Effector CD4-positive, alpha-beta T cell (primary cell): ENCODE measurements around the gene PAX7.

Experiments
- DNase-seq: peaks from one replicate; pipeline ENCODE4 v3.0.0-alpha.2; 2020

Gene PAX7

GRCh38 chr1:18710002-18710401, 79.4 kb downstream of the PAX7 start:
- DNase-seq, result no peak

- no peak for DNase-seq
Measured at GRCh38 chr1:18711003-18711402, 80.4 kb downstream of the PAX7 start.

GRCh38 chr1:18711536-18712251, 81.0 kb downstream of the PAX7 start:
- DNase-seq, result no peak

DNA sequence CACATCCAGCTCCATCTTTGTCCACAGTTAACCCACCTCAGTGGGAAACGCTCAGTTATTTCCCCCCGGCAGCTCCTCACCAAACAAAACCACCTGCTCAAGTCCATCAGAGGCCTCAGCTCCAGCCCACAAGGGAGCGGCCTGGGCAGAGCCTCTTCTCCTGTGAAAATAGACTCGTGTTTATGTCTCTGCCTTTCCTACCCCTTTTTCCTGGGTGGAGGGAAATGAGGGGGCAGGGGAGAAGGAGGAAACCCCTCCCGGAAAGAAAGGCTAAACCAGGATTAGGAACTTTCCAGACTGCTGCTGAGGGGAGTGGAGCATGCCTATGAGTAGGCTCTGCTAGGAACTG, 81.6 kb downstream of the PAX7 start:
- DNase-seq, result no peak

DNA sequence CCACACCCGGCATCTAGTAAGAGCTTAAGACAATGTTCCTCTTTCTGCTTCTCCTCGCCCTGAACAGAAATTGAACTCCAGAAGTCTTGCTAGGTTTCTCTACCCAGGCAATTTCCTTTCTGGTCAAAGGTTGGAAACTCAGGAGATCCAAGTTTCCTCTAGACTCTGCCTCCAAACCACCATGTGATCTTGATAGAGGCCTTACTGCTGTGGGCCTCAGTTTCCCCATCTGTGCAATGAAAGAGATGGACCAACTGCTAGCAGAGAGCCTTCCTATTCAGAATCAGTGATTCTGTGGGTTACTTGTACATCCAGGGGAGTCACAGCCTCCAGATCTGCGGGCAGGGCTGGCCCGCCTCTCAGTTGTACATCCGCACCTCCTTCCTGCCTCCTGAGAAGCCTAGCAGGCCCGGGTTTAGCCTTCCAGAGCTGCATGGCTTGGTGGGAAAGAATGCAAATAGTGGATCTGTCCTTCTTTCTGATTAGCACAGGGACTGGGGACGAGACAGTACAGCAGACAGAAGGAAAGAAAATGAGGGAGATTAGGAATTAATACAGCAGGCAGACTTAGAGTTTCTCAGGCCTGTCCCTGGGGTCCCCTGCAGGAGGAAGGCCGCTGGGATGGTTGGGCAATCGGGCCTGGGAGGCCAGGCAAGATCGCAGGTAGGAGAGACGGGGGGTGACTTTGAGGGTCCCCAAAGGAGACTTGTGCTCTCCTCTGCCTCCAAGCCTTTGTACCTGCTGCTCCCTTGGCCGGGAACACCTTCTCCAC, 83.9 kb downstream of the PAX7 start:
- no peak for DNase-seq

DNA sequence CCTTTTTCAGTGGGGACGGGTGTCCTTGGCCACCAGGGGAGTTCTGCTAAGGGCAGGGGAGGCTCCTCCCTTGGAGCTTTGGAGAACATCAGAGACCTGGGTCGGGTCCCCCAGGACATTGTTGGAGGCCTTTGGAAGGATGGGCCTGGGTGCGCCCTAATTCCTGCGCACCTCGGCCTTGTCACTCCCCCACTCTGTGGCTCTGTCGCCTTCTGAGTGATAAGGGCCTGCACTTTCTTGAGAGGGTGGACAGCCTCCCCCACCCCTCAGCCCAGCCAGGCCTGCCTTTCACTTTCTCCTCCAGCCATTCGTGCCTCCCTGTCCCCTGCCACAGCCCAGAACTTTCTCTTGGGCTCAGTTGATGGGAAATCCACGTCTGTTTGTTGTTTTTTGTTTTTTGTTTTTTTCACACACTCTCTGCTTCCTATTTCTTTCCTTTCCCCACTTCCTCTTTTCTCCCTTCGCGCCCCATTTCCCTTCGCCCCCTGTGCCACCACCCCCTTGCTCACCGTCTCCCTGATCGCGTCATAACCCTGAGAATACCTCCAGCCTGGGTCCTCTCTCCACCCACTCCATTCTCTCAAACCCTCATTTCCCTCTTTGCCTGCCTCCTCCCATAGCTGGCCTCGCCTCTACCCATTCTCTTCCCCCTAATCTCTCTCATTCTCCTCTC, 85.6 kb downstream of the PAX7 start:
- DNase-seq, result no peak

- no peak for DNase-seq
Measured at GRCh38 chr1:18716785-18717678, 86.4 kb downstream of the PAX7 start.

DNA sequence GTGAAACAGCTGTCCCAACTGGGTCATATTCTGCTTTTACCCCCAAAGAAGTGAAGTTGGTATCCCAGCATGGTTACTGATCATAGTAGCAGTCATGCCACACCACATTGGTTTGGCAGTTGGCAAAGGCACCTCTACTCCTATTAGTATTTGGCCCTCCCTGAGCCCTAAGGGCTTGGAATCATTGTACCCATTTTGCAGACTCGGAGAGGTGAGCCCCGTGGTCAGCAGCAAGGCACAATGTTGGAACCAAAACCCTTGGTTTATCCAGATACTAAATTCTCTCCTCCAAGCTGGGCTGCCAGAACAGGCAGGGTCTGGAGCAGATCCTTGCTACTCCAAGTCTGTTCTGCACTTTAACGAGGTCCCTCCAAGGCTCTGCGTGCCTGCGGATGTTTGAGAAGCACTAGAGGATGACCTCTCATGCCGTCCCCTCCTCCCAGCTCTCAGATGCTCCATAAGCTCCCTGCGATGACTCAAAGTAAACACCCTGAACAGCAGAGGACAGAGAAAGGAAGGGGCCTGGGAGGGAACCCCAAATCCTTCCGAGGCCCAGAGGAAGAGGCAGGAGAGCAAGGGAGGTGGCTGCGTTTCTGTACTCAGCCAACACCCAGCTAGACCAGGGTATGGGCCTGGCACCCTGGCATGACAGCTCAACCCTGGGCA, 89.3 kb downstream of the PAX7 start:
- no peak for DNase-seq

DNA sequence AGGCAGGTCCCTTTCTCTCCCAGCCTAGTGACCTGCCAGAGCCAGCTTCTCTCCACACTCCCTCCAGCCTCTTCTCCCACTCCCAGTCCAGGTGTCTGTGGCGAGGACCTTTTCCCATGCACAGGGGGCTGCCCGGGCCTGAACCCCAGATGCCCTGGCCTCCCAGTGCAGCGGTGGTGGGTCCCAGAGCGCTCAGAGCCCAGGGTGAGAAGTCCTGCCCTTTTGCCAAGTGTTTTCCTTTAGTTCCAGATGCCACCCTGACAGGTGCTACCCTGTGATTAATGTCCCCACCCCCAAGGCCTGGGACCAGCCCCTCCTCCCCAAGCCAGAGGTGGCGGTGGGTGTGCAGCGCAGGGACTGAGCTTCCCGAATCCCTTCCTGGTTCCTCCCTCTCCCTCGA, 90.4 kb downstream of the PAX7 start:
- no peak for DNase-seq

DNA sequence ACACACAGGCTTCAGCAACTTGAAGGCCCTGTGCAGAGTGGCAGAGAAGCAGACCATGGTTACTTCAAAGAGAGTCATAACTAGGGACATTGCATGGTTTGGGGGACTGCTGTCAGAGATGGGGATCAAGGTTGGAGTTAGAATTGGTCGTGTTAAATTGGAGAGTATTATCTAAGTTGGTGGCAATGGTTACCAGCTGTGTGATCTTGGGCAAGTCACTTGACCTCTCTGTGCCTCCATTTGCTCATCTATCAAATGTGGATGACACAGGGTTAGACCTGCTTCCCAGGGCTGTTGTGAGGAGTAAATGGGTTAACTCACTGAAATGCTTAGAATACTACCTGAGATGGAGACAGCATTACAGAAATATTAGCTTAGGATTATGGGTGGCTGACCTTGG, 91.1 kb downstream of the PAX7 start:
- no peak for DNase-seq

- DNase-seq, result no peak
Measured at GRCh38 chr1:18722270-18722669, 91.6 kb downstream of the PAX7 start.

DNA sequence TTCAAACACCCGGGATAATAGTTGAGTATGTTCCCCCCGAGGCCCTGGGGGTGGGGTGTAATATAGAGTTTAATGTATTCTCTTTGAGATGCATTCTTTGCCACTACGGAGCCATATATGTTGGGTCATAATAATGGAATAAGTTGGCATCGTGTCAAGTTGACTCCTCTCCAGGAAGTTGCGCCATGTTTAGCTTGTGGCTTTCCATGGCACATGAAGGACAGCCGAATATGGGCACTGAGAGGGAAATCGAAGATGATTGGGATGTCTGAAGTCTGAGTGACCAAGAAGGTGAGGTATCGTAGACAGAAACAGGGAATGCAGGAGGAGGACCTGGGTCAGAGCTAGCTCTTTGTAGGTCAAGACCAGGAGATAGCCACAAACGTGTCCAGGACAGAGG, 92.6 kb downstream of the PAX7 start:
- DNase-seq, result no peak

DNA sequence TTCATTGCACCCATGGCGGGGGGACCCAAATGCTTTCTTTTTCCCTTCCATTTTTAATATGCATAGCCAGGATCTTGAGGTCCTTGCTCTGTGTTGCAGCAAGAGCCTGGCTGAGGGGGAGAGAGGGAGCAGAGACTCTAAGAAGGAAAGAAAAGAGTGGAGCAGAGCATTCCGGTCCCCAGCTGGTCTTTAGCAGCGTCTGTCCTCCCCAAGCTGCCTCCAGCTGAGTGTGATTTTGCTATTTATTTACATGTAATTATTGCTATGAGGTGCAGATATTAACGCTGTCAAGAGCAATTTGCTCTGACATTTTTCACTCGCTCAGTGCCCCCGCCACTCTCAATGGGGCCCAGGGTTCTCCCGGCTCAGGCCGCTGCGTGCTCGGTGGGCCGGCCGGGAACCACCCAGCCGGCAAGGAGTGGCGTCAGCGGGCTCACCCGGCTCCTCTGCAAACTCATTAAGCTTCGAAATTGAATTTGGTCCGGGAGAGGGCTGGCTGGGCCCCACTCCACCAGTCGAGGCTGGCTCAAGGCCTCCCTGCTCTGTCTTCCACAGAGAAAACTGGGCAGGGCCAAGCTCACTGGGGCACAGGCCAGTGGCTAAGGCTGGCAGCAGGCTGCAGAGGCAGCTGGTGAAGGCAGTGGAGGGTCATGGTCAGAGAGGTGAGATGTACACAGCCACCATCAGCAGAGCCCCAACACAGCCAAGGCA, 93.2 kb downstream of the PAX7 start:
- DNase-seq, result no peak

GRCh38 chr1:18724801-18725200, 94.2 kb downstream of the PAX7 start:
- no peak for DNase-seq

DNA sequence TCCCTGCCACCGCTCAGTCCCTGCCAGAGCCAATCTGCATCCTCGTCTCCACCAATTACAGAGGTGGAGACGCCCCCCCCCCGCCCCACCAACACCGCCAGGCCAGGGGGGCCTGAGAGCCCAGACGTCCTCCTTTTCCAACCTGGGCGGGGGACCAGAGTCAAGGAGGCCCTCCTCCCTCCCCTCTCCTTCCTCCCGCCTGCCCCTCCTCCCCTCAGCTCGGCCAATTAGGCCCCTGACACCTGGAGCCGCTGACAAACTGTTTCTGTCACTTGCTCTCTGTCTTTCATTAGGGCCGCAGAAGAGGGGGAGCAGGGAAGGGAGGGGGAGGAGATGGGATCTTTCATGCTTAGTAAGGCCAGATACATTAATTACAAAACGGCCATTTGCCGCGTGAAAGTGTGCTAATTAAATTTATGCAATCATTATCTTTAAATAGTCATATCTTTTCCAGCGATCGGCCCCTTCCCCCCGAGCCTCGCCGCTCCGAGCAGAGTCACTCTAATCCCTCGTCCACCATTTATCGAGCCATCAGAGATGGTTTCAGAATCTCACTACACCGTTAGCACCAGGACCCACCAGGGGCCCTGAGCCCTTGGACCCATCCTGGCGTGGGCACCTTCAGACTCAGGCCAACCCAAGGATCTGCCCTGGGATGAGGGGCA, 94.7 kb downstream of the PAX7 start:
- no peak for DNase-seq

- no peak for DNase-seq
Measured at GRCh38 chr1:18726368-18726767, 95.7 kb downstream of the PAX7 start.

GRCh38 chr1:18727956-18728355, 97.3 kb downstream of the PAX7 start:
- DNase-seq, result no peak

- no peak for DNase-seq
Measured at GRCh38 chr1:18730321-18730720, 99.7 kb downstream of the PAX7 start.

DNA sequence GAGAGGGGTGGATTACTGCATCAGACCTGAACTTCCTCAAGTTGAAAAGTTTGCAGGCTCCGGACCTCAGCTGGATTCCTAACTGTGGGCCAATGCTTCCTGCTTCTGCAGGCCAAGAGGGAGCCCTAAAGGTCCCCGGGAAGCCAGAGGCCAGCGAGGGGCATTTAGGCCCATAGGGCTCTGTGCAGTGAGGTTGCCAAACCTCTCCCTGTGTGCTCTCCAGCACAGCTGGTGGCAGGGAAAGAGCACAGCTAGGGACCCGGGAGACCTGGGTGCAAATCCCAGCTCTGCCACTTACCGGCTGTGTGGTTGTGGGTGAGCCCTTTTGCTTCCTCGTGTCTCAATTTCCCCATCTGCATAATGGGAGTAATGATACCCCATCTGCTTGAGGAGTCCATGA, 100.5 kb downstream of the PAX7 start:
- no peak for DNase-seq

GRCh38 chr1:18731591-18732235, 101.1 kb downstream of the PAX7 start:
- DNase-seq, result no peak

DNA sequence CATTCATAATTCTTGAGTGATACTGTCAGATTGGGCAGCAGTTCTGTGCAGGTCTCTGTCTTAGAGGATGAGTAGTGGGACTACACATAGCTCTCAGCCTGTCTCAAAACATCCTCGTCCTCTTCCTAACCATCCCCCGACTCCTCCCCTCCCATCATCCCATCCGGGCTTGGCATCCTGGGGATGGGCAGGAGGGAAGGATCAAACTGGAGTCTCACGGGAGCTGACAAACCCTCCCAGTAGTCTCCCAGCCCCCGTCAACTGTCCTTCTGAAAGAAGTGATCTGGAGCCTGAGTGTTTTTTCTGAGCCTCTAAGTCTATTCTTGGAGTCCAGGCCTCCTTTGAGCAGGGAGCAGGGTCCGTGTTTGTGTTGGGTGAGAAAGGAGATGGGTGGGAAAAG, 102.0 kb downstream of the PAX7 start:
- no peak for DNase-seq
